SHP77 (cell line): ENCODE measurements around the gene CACNA2D3.

ENCODE experiments used
- DNase-seq, 2 experiments: peaks; one replicate each; lab custom pipeline; 2025; lab: John Stamatoyannopoulos, UW

CACNA2D3 gene

DNA sequence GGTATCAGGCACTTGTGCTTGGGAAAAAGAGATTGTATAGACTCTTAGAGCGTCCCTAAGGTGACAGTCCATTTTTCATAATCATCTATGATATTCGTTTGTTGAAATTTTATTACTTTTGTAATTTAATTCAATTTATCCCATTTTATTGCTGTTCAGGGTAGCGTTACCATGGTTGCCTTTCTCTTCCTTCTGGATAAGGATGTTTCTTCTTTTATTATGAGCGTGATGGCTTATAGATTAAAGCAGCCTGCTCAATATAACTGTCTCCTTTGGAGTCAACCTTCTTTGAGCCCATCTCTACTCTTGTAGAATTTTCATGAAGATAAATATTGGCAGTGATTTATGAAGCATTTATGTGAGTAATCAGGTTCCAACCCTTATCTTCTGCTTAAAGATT is 623.5 kb downstream of the CACNA2D3 start:
- DNase-seq: no peak

DNA sequence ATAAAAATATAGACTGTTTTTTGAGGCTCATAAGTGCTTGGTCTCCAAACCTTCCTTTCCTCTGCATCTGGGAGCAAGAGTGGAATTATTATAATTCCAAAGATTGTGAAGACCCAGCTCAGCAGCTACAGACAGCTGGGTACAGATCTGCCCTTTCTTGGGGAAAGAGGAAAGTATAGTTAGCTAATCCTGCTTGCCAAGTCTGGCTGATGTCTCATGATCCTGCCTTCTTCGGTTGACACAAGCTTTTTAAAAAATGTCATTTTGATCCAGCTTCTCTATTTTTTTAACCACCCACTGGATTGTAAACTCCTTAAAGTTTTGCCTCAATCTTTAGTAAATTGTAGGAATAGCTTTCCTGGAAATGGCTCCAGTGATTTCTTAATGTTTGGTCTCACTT is 624.4 kb downstream of the CACNA2D3 start:
- DNase-seq: no peak

DNA sequence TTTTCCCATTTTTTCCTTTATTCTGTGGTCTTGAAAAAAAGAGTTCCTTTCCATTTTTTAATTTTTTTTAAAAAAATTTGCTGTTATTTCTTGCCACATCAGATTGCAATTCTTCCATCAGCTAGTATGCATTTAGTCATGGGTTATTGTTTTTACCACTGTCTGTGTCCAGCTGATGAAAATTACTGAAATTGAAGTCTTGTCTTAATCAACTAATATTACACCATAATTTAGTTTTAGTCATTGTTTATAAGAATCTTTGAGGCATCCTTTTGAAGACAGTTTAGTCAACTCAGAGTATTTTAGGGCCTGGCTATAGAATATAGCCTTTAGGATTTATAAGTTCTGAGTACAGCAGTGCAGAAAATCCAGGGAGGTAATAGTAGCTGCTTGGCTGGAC is 633.4 kb downstream of the CACNA2D3 start:
- no peak for DNase-seq

DNA sequence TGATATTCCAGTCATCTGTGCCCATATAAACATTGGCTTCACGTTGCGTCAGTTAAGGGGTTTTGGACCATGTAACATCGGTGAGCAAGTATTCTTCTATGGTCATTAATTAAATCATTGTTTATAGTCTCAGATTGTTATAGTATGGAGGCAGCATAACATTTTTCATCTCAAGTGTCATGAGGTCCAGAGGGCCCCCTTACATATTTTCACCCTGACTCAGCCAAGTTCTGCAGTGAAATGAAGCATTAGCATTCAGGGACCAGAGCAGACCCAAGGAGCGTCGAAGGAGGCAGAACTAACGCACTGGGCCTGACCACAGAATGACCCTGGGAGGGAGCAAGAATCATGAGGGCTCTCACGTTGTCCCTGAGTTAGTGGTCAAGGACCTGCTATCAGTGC is 634.0 kb downstream of the CACNA2D3 start:
- DNase-seq: no peak

DNA sequence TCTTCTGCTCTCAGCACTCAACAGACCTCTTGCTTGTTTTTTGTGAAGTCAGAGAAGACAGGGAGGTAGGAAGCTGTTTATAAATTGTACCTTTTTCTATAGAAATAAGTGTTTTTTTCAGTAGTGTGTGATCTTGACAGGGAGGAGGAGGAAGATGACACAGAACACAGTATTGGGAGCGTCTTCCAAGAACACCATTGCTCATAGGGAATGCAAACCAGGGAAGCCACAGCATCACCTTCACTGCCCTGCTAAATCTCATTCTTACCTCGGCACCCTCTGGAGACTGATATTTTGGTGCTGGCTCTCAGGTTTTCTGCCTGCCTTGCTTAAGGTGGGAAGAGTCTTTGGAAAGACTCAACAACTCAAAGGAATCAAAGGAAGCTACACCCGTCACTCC is 636.1 kb downstream of the CACNA2D3 start:
- no peak for DNase-seq

DNA sequence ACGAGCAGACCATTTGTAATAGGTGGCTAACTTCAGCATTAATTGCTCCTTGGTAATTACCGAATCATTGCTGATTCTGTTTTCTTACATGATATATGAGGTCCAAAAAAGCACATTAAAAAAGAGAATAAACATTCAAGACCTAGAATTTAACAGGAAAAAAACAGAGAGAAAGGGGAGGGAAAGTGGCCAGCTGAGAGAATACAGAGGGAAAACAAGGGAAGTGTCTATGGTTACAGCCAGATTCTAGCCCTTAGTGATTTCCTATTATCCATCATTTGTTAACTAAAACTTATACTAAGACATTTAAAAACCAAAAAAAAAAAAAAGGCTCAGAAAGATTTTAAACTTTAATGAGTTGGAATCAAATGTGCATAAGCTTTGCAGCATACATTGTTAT is 636.8 kb downstream of the CACNA2D3 start:
- no peak for DNase-seq

DNA sequence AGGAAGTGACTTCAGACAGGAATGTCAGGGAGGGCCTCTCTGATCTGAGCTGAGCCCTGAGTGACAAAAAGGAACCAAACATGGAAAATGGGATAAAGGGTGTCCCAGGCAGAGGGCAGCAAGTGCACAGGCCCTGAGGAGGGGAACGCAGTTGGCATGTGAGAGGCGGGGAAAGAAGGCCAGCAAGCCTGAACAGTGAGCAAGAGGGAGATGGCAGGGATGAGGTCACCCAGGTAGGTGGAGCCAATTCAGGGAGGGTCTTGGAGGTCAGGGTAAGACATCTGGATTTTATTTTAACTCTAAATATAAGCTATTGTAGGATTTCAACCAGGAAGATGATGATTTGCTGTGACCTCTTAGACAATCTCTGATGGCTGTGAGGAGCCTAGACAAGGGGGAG is 637.8 kb downstream of the CACNA2D3 start:
- no peak for DNase-seq

DNA sequence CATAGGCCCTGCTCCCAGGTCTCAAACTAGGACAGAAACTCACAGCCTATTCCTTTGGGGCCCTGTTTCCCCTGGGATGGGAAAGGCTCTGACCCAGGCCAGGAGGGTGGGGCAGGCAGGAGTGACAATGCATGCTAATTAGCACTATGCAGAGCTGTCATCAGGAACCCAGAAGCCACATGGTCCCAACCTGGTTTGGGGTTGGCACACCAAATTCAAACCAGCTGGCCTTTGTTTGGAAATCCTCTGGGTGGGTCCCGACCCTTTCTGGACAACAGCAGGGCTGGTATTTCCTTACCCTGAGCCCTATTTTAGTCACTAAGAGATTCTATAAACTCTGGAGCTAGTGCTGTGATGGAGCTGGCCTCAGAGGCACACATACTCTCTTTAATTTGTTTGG is 639.3 kb downstream of the CACNA2D3 start:
- no peak for DNase-seq

DNA sequence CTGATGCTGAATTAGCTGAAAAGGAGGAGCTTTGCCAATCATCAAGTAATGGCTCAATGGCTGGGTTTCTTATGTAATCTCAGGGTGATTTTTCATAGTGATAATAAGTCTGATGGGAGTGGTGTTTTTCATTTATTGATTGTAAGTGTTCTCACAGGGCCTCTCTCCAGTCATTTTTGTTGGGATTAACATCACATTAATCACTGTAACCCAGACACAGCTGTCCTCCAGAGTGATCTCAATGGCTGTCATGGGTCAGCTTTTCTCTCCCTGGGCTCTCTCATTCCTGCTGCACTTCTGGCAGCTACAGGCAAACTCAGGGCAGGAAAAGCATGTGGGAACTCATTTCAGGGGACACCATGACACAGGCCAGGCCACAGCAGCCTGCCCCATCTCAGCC is 642.6 kb downstream of the CACNA2D3 start:
- no peak for DNase-seq

DNA sequence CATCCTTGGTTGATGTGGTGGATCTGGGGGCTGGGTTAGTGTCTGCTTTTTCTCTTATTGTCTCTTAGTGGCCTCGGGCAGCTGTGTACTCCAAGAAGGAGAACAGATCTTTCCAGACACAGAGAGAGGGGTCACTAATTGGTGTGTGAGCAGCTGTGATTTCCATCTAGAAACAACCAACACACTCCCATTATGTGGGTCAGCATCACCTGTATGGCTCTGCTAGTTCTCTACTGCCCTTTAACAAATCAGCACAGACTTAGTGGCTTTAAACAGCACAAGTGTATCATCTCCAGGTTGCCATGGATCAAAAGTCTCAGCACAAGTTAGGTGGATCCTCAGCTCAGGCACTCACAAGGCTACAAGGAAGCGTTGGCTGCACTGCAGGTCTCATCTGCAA is 648.7 kb downstream of the CACNA2D3 start:
- DNase-seq: no peak

DNA sequence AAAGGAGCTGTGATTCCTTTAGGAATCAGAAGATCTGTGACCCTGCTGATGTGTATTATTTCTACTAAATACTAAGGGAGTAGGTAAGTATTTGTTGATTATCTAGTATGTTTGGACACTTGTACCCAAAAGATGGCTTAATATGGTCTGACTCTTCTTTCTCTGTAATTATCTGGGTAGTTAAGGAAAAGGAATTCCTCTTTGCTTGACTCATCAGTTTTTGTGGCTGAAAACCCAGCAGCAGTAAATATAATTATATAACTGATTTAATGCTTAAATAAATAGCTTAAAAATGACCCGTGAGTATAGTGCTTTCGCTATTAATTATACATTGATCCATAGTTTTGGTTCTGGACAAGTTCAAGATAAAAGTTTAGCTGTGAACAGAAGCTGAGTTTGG is 649.7 kb downstream of the CACNA2D3 start:
- no peak for DNase-seq

DNA sequence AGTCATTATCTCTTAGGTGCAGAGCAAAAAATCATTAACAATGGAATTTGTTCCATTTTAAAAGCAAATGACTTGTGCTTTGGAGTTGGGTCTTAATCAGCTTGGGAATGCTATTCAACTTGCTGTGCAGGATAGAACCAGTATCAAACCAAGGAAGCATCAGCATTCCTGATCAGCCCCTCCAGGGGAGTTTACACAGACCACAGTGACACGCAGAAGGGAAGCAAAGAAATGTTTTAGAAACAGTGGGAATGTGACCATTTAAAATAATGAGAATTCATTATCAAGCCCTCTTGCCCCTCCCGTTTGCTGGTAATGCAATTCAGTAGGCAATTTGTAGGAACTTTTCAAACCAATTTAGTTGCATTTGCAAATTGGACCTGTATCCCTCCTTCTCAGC is 650.4 kb downstream of the CACNA2D3 start:
- no peak for DNase-seq

DNA sequence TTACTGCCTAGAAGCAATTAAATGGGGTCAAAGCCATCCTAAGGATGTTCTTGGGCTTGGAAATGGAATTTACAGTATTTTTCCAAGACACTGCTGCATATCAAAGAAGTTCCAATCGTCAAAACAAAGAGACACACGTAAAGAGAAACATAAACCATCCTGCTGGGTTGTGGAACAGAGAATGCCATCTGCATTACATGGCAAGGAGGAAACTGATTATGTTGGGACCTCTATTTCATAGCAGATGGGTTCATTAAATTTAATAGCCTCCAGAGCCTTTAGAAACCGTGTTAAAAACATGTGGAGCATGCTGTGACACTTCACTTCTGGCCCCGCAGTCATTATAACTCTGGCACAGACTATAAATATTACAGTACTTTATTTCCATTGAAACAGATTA is 650.9 kb downstream of the CACNA2D3 start:
- no peak for DNase-seq

DNA sequence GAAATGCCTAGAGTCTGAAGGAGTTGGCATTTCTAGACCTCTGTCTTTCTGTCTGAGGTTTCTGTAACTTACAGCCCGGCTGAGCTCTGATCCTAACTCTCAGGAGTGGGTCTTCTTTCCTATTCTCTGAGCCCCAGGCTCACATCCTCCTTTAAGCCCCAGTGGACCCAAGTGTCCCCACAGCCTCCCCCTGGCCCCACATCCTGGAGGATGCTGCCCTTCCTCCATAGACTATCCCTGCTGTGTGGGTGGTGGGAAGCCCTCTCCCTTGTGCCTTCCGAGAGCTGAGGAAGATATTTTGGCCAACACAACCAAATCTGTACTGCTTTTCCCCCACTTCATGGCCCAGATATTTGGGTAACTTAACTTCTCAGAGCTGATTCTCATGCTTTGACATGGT is 654.2 kb downstream of the CACNA2D3 start:
- DNase-seq: no peak

DNA sequence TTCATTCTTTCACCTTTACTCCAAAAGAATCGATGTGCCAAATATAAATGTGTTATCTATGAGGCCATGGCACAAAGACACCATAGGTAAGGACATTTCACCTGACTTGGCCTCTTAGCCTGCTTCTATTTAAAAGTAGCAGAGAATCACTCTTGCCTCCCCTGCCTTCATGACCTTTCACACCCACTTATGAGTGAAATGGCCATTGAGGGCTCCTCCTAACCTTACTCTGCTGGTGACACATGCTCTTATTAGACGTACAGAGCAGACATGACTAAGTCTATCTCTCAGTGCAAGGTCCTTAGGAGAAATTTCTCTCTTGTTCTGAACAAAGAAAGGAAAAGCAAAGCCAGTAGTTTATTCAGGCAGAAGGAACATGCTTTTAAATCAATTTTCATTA is 654.8 kb downstream of the CACNA2D3 start:
- DNase-seq: no peak

DNA sequence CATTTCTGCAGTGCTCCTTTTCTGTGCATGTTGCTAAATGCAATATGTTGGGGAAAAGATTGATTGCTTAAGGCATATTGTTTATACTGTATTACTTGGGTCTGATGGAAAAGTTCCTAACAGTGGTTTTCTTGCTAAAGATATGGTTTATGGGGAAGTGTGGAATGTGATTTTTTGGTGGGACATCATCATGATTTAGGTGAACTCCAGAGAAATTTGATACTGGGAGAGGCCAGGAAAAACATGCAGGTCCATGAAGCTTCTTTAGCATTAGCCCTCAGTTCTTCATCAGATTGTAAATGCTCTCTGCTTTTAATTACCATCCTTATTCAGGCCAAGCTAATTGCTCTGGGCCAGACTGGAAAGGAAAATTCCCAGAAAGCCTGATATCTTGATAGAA is 658.0 kb downstream of the CACNA2D3 start:
- no peak for DNase-seq

DNA sequence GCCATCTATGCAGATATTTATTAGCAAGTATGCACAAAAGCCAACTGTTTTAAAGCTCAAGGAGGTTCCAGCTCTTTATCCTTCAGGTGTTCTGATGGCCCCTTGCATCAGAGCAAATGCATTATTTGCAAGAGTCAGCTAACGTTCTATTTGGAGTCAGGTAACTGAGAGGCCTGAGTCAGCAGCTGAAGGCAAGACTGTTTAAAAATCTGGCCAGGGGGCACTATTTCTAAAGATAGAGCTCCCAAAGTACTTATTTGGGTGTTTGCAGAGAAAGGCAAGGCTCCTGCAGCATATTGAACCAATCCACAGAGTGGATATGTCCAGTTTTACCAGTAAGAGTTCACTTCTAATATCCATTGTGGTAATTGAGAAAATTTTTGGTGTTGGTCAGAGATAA is 659.4 kb downstream of the CACNA2D3 start:
- no peak for DNase-seq

DNA sequence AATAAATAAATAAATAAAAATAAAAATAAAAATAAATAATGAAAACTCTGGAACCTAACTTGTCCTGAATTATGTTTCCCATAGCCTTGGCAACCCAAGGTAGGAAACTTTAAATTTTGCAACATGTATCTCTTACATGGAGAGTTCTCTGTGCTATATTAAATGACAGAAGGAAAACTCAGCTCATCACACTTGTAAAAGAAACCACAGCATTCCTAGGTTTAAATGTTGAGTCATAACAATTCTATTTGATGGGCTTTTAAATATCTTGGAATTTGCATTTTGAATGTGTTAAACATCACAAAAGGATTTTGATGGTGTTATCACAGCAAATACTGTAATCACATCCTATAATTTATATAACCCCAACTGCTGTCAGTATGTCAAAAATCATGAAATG is 661.3 kb downstream of the CACNA2D3 start:
- no peak for DNase-seq

DNA sequence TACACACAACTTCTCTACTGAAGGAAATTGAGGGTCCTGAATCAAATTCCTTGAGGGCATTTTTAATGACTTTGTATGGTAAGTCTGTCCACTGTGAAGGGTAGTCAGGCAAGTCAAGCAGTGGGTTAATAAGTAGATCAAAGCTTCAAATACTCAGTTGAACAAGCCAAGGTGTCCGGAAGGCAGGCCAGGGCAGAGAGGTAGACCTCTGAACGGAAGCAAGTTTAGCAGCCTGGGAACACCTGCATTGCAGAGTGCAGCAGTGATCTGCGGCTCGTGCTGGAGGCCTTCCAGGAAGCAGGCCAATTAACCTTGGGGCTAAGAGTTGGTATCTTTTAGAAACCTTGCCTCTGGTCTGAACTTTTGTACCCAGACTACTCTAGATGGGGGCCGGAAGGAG is 661.7 kb downstream of the CACNA2D3 start:
- DNase-seq: no peak

DNA sequence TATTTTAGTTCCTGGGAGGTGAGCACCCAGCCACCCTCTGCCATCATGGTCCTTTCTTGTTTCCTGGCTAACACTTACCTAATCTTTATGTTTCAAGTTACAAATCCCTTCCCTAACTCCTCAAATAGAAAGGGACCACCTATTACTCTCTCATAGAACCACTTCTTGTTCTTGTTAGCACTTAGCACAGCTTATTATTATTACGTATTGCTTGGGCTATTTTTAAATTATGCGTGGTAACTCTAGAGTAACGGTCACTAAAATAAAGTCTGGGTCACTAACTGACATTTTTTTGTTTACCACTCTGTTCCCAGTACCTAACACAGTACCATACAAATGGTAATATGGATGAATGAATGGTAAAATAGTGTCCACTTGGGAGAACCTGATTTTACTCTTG is 663.6 kb downstream of the CACNA2D3 start:
- DNase-seq: no peak

DNA sequence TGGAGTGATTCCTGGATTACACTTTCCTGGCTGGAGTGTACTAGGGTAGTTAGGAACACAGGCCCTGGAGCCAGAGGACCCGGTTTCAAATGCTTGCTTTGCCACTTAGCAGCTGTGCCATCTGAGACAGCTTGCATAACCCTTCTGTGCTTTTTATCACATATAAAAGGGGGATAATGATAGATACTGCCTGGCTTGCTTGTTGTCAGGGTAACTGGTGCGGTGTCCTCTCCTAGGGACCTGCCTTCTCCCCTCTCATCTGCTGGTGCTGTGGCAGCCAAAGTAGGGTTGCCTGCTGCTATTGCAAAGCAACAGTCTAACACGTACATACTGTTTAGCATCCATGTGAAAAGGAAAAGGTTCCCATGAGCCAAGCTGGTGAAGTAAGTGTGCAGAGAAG is 667.7 kb downstream of the CACNA2D3 start:
- DNase-seq: no peak

DNA sequence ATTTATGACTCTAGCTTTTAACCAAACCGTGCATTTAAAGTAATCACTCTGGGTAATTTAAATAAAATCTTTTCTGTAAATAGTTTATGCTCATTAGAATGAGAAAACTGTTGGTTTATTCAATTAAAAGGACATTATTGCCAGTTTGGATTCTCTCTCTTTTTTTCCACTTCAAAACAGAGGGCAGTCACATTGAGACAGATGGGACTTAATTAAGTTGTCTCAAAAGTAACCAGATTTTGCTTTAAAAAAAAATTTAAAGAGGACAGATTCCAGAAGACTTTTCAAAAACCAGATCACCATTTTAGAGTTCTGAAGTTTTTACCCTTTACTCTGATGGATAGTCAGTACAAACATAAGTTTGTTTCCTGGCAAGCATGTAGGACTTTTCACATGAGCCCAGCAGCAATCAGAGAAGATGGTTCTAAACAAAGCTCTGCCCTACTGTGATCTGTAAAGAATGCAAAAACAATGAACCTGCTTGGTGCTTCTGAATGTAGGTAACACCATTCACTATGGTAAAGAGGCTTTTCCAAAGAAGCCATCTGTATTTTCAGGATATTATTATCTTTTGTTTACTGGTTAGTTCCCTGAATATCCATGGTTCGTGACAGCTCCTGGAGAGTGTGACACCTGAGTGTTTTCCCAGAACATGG is 669.3 kb downstream of the CACNA2D3 start:
- no peak for DNase-seq

DNA sequence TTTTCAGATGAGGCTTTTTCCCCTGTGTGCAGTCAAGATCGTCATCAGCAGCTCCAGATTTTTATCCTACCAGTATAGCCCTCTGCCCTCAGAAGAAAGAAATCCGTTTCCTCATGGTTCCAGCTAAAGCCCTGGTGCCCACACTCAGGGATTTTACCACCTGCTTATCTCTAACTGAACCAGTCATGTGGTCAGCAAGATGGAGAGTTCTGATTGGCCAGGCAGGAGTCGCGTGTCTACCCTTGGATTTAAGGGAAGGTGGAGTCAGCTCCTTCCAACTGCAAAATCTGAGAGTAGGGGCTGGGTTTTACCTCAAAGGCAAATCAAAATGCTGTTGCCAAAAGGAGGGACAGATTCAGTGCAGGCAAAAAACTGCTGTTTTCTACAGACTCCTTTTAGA is 670.2 kb downstream of the CACNA2D3 start:
- DNase-seq: no peak

DNA sequence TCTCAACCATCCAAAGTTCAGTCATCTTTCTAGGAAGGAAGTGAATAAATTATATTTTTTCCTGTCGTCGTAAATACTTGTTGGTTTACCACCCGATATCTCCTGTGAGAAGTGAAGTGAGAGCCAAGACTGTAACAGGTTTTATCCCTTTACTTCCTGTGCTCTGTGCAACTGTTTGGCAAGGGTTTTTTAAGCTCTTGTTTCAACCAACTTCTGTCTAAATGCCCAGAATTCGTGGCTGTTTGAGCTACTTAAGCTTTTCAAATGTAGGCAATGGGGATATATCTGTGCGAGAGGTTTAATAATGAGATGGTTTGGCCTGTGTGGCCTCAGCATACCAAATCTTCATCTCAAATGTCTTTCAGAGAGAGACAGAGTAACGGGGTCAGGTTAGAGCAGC is 670.8 kb downstream of the CACNA2D3 start:
- no peak for DNase-seq

DNA sequence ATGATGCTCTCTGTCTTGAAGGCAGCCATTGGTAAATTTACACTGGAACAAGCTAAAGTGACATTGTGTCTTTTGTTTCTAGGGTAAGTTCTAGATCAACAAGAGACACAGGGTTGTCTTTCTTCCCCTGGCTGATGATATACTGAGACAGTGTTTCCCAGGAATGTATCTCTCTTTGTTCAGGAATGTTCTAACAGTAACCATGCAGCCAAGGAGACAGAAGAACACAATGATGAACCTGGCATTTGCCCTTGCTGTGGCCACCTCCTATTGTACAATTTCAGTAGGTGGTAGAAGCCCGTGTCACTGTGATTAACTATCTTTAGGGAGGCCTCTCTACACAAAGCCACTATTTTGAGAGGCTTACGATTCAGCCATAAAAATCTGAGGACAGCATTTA is 674.8 kb downstream of the CACNA2D3 start:
- DNase-seq: no peak
